CD14-positive monocyte (primary cell): ENCODE data around the gene EPSTI1. TPM values are rescaled to one million over a fixed set of nuclear protein-coding genes. Genes with fewer than 3 reads are reported as not detected.

Experiments
- DNase-seq, 3 donors: peaks; one replicate each; pipeline ENCODE4 v3.0.0-alpha.2; 2011 to 2022
- H2AFZ ChIP-seq: 2 replicates; pipeline ENCODE4 v1.6.0; 2012; ENCODE audit warnings: mild to moderate bottlenecking, low read depth, low read length, inconsistent platforms; ENCODE audit not compliant: insufficient read depth, poor library complexity, severe bottlenecking
- H3K27ac ChIP-seq, 2 donors: 1 replicate in 1 of 2; 2 replicates in 1 of 2; pipeline ENCODE4 v1.5.1; 2012 to 2013; ENCODE audit warnings: low read length in 2 of 2, control low read depth in 1 of 2, inconsistent platforms in 1 of 2, low read depth in 1 of 2, mild to moderate bottlenecking in 1 of 2
- H3K27me3 ChIP-seq, 2 donors: one replicate each; pipeline versions ENCODE4 v1.6.0 to v1.6.1; 2011 to 2013; ENCODE audit warnings: low read length in 2 of 2; ENCODE audit not compliant: control insufficient read depth in 2 of 2, insufficient read depth in 2 of 2
- H3K36me3 ChIP-seq, 2 donors: replicated peaks in 1 of 2; 1 replicate in 1 of 2; 2 replicates in 1 of 2; pipeline versions ENCODE4 v1.5.1 to v1.6.1; 2012 to 2013; ENCODE audit warnings: low read length in 2 of 2, control low read depth in 1 of 2, inconsistent platforms in 1 of 2, mild to moderate bottlenecking in 1 of 2; ENCODE audit not compliant: insufficient read depth in 2 of 2, control insufficient read depth in 1 of 2
- H3K4me1 ChIP-seq, 2 donors: 1 replicate in 1 of 2; 2 replicates in 1 of 2; pipeline versions ENCODE4 v1.5.1 to v1.6.1; 2012 to 2013; ENCODE audit warnings: low read length in 2 of 2, control low read depth in 1 of 2, inconsistent platforms in 1 of 2, mild to moderate bottlenecking in 1 of 2, moderate library complexity in 1 of 2; ENCODE audit not compliant: insufficient read depth in 2 of 2, control insufficient read depth in 1 of 2
- H3K4me2 ChIP-seq: replicated peaks from 2 replicates; pipeline ENCODE3; 2012; ENCODE audit warnings: low read length, moderate library complexity, mild to moderate bottlenecking; ENCODE audit not compliant: poor library complexity, severe bottlenecking; ENCODE audit errors: extremely low read depth
- H3K4me3 ChIP-seq, 3 experiments: fragments of 200-600 bp in 1 of 3; sonication (generic) in 1 of 3; replicated peaks in 1 of 3; 1 replicate in 2 of 3; 2 replicates in 1 of 3; pipeline ENCODE4 v1.5.1; 2011 to 2013; ENCODE audit warnings: low read length in 3 of 3, mild to moderate bottlenecking in 3 of 3, control low read depth in 2 of 3, low read depth in 2 of 3, inconsistent platforms in 1 of 3, moderate library complexity in 1 of 3
- H3K79me2 ChIP-seq: 2 replicates; pipeline ENCODE4 v1.6.0; 2012; ENCODE audit warnings: mild to moderate bottlenecking, control low read depth, inconsistent platforms, low read length, moderate library complexity; ENCODE audit not compliant: insufficient read depth
- H3K9ac ChIP-seq: 2 replicates; pipeline ENCODE4 v1.6.0; 2017; ENCODE audit warnings: low read length, mild to moderate bottlenecking; ENCODE audit not compliant: insufficient read depth, poor library complexity, severe bottlenecking
- H3K9me3 ChIP-seq, 2 donors: replicated peaks in 1 of 2; 1 replicate in 1 of 2; 2 replicates in 1 of 2; pipeline versions ENCODE4 v1.5.1 to v1.6.1; 2012 to 2013; ENCODE audit warnings: low read length in 2 of 2, control low read depth in 1 of 2; ENCODE audit not compliant: control insufficient read depth in 1 of 2, insufficient read depth in 1 of 2
- H4K20me1 ChIP-seq: 2 replicates; pipeline ENCODE4 v1.6.0; 2012; ENCODE audit warnings: mild to moderate bottlenecking, low read length, control low read depth, moderate library complexity; ENCODE audit not compliant: insufficient read depth
- H3K27ac Mint-ChIP-seq, 7 donors: one replicate each; pipeline ENCODE4 v1.8.0; 2020; ENCODE audit warnings: mild to moderate bottlenecking in 7 of 7, mixed read lengths in 7 of 7, moderate library complexity in 6 of 7, inconsistent platforms in 2 of 7
- H3K27me3 Mint-ChIP-seq, 3 donors: one replicate each; pipeline ENCODE4 v1.8.0; 2021 to 2022; ENCODE audit warnings: low read depth in 3 of 3, mild to moderate bottlenecking in 3 of 3, mixed read lengths in 3 of 3, moderate library complexity in 3 of 3, inconsistent platforms in 1 of 3
- H3K36me3 Mint-ChIP-seq, 2 donors: one replicate each; pipeline ENCODE4 v1.8.0; 2020; ENCODE audit warnings: mixed read lengths in 2 of 2, inconsistent platforms in 1 of 2, mild to moderate bottlenecking in 1 of 2
- H3K4me1 Mint-ChIP-seq: one replicate; pipeline ENCODE4 v1.8.0; 2020; ENCODE audit warnings: mild to moderate bottlenecking, mixed read lengths
- H3K4me3 Mint-ChIP-seq, 2 donors: one replicate each; pipeline ENCODE4 v1.8.0; 2020; ENCODE audit warnings: mild to moderate bottlenecking in 2 of 2, mixed read lengths in 2 of 2, moderate library complexity in 1 of 2
- H3K9me3 Mint-ChIP-seq, 7 donors: one replicate each; pipeline ENCODE4 v1.8.0; 2020 to 2022; ENCODE audit warnings: mixed read lengths in 7 of 7, mild to moderate bottlenecking in 6 of 7, moderate library complexity in 6 of 7, inconsistent platforms in 2 of 7
- CTCF ChIP-seq: fragments of 200-600 bp; IDR thresholded peaks from one replicate; pipeline ENCODE4 v1.8.0; 2022; ENCODE audit warnings: antibody characterized with exemption, mild to moderate bottlenecking
- WGBS: methylation state at CpG from one replicate; pipeline ENCODE4 v1.1.5; 2013; ENCODE audit warnings: missing lambda C conversion rate; ENCODE audit not compliant: insufficient coverage; 5-methylcytosine and 5-hydroxymethylcytosine counted together
- intact Hi-C, 2 donors: fragments of 100-400 bp; cut with micrococcal nuclease; formaldehyde crosslinking; loops; one replicate each; pipeline versions ENCODE4 v1.15.0 to v1.15.1; 2023
- polyA plus RNA-seq, 3 donors: library from polyadenylated mRNA; depleted of rRNA in 1 of 3; unstranded in 2 of 3; stranded (reverse) in 1 of 3; fragments of 300-500 nt in 2 of 3; fragments of >200 nt in 1 of 3; fragmentation: Illumina TruSeq in 2 of 3; gene quantifications; 1 replicate in 2 of 3; 2 replicates in 1 of 3; pipeline ENCODE4 v1.2.3, GENCODE V29; 2012 to 2021

Gene EPSTI1
- polyA plus RNA-seq, 3 donors = 14.6 to 19.9 (median 16.4) TPM

GRCh38 chr13:42996584-42996983, 4.5 kb upstream of the EPSTI1 start:
- Mint-ChIP-seq H3K4me1 (peaks cover 30% of the 10 kb centered on the region), H3K9me3 (peaks cover 0 to 3% (median 0%) of the 10 kb centered on the region in 7 donors), H3K4me3 (no peak overlapping the region), H3K27me3 (peaks cover 0 to 3% (median 0%) of the 10 kb centered on the region in 3 donors), H3K36me3 (no peaks in the 10 kb centered on the region), H3K27ac (peak overlapping the region in 3 of 7 donors; percentile 31 to 63 (median 51))
- H3K4me1 ChIP-seq = peaks cover 9 to 18% of the 10 kb centered on the region in 2 donors
- peak; percentile 56 to 80 (median 75) for DNase-seq
- H3K4me2 ChIP-seq = no peak overlapping the region
- no peaks in the 10 kb centered on the region for H4K20me1 ChIP-seq
- WGBS = 100% methylated on average over 2 of the region's 3 CpGs
- TF ChIP-seq CTCF = no peak
- H3K27me3 ChIP-seq = no peaks in the 10 kb centered on the region
- no peak overlapping the region for H3K27ac ChIP-seq
- no peaks in the 10 kb centered on the region for H3K9me3 ChIP-seq
- H3K79me2 ChIP-seq = peaks cover 4% of the 10 kb centered on the region
- H3K4me3 ChIP-seq = no peak overlapping the region
- H2AFZ ChIP-seq = peak overlapping the region; percentile 23
- intact Hi-C loops = loop anchor here (10.0 kb wide), 1 partner anchor 48 kb away; no protein-coding TSS in a partner anchor
- no peaks in the 10 kb centered on the region for H3K36me3 ChIP-seq
- no peak overlapping the region for H3K9ac ChIP-seq

GRCh38 chr13:42994878-42995277, 2.8 kb upstream of the EPSTI1 start:
- intact Hi-C loops = loop anchor here (10.0 kb wide), 1 partner anchor 50 kb away; no protein-coding TSS in a partner anchor

More at GRCh38 chr13:42994878-42995277, 2.8 kb upstream of the EPSTI1 start:
- Mint-ChIP-seq H3K4me1 (peaks cover 41% of the 10 kb centered on the region), H3K4me3 (no peak overlapping the region), H3K27ac (no peak overlapping the region), H3K27me3 (peaks cover 0 to 3% (median 0%) of the 10 kb centered on the region in 3 donors), H3K36me3 (no peaks in the 10 kb centered on the region), H3K9me3 (peaks cover 0 to 3% (median 0%) of the 10 kb centered on the region in 7 donors)
- Histone ChIP-seq H3K9me3 (no peaks in the 10 kb centered on the region), H3K27me3 (no peaks in the 10 kb centered on the region), H3K9ac (no peak overlapping the region), H3K36me3 (no peaks in the 10 kb centered on the region), H3K4me3 (no peak overlapping the region), H3K4me1 (peaks cover 22 to 31% of the 10 kb centered on the region in 2 donors), H3K79me2 (peaks cover 20% of the 10 kb centered on the region), H3K4me2 (no peak overlapping the region), H3K27ac (no peak overlapping the region), H2AFZ (peak overlapping the region; percentile 34), H4K20me1 (no peaks in the 10 kb centered on the region)
- no peak for TF ChIP-seq CTCF
- no CpG with 5 or more reads among the region's 1 CpG for WGBS
- DNase-seq = no peak
